ENCODE measurements around the gene PINK1.

The PINK1 gene

DNA sequence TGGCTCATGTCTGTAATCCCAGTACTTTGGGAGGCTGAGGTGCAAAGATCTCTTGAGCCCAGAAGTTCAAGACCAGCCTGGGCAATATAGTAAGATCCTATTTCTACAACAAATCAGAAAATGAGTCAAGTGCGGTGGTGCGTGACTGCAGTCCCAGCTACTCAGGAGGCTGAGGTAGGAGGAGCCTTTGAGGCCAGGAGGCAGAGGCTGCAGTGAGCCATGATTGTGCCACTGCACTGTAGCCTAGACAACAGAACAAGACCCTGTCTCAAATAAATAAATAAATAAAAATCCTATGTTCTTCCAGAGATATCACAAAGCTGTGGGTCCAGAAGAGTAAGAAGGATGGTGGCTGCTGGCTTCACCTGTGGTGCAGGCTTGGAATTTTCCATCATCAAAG is 22.3 kb upstream of the PINK1 start:
- in situ Hi-C loops (cut with MboI; ENCODE audit: low sequenced_read_pairs), result no loop called here

DNA sequence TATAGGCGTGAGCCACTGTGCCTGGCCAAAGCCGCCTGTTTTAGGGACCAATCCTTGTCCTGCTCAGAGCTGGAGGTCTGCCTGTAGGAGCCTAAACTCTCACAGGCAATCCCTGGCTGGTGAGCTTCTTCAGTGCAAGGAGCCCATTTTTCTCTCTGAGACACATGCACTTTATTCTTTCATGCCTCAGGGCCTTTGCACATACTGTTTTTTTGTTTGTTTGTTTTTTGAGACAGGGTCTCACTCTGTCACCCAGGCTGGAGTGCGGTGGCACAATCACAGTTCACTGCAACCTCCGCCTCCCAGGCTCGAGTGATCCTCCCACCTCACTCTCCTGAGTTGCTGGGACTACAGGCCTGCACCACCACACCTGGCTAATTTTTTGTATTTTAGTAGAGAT is 21.6 kb upstream of the PINK1 start:
- in situ Hi-C loops (cut with MboI; ENCODE audit: low sequenced_read_pairs), result no loop called here

DNA sequence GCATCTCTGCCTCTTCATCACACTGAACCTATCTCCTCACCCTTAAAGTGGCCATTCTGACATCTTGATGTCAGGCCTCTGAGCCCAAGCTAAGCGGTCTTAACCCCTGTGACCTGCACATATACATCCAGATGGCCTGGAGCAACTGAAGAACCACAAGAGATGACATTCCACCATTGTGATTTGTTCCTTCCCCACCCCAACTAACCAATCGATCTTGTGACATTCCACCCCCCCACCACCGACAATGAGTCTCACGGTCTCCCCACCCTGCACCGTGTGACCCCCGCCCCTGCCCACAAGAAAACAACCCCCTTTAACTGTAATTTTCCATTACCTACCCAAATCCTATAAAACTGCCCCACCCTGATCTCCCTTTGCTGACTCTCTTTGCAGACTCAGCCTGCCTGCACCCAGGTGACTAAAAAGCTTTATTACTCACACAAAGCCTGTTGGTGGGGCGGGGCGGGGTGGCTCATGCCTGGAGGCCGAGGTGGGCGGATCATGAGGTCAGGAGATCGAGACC is 21.0 kb upstream of the PINK1 start:
- in situ Hi-C loops (cut with MboI; ENCODE audit: low sequenced_read_pairs), result no loop called here

DNA sequence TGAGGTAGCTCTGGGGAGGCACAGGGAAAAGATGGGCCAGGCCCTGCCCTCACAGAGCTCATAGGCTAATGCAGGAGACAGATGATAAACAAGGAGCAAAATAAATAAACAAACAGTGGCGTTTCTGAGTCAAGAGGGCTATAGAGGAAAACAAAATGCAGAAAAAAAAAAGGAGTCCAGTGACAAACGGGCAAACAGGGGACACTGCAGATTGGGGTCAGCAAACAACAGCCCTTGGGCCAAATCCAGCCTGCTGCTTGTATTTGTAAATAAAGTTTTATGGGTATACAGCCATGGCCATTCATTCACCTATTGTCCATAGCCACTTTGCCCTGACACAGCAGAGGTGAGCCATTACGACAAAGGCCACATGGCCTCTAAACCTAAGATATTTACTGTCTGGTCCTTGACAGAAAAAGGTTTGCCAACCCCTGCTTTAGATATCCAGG is 19.1 kb upstream of the PINK1 start:
- in situ Hi-C loops (cut with MboI; ENCODE audit: low sequenced_read_pairs), result no loop called here

- in situ Hi-C loops (cut with MboI; ENCODE audit: low sequenced_read_pairs), result no loop called here
Measured at GRCh38 chr1:20615946-20616846, 17.1 kb upstream of the PINK1 start.

- in situ Hi-C loops (cut with MboI; ENCODE audit: low sequenced_read_pairs), result no loop called here
Measured at GRCh38 chr1:20616847-20617487, 16.3 kb upstream of the PINK1 start.

- in situ Hi-C loops (cut with MboI; ENCODE audit: low sequenced_read_pairs), result no loop called here
Measured at GRCh38 chr1:20618550-20618949, 14.7 kb upstream of the PINK1 start.

DNA sequence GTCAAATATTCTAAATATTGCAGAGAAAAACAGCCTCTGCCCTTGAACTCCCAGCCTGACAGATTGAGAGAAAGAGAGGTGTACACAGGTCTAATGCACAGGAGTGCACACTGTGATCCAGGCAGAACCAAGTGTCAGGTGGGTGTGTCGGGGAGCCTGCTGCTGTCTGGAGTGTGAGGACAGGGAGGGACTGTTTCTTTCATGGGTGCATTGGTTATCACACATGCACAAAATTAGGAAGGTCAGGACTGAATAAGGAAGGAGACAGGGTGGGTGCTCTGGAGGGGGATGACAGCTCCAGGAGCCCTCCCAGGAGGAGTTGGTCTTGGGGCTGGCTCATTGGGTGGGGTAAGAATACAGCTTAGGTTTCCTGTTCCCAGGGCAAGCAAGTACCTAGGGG is 13.3 kb upstream of the PINK1 start:
- in situ Hi-C loops (cut with MboI; ENCODE audit: low sequenced_read_pairs), result no loop called here

- in situ Hi-C loops (cut with MboI; ENCODE audit: low sequenced_read_pairs), result no loop called here
Measured at GRCh38 chr1:20621012-20621411, 12.2 kb upstream of the PINK1 start.

DNA sequence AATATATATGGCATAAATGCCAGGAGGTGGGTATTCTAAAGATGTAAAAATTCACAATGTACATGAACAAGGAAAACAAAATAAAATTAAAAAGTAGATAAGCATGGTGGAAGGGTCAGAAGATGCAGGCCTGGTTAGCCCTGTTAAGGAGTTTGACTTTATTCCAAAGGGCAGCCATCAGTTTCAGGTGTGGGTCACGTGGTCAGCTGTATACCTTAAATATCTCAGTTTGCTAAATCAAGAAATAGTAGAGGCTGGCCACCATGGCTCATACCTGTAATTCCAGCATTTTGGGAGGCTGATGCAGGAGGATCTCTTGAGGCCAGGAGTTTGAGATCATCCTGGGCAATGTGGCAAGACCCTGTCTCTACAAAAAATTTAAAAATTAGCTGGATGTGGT is 8.5 kb upstream of the PINK1 start:
- in situ Hi-C loops (cut with MboI; ENCODE audit: low sequenced_read_pairs), result no loop called here

- in situ Hi-C loops (cut with MboI; ENCODE audit: low sequenced_read_pairs), result no loop called here
Measured at GRCh38 chr1:20625176-20626097, 7.8 kb upstream of the PINK1 start.

DNA sequence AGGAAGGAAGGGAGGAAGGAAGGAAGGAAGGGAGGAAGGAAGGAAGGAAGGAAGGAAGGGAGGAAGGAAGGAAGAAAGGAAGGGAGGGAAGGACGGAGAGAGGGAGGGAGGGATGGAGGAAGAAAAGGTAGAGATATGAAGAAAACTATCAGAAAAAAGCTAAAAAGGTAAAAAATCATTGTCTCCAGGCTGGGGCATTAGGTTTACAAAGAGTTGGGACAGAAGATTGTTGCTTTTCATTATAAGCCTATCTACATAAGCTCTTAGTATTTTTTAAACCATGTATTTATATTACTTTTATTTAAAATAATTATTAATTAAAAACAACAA is 7.2 kb upstream of the PINK1 start:
- in situ Hi-C loops (cut with MboI; ENCODE audit: low sequenced_read_pairs), result no loop called here

DNA sequence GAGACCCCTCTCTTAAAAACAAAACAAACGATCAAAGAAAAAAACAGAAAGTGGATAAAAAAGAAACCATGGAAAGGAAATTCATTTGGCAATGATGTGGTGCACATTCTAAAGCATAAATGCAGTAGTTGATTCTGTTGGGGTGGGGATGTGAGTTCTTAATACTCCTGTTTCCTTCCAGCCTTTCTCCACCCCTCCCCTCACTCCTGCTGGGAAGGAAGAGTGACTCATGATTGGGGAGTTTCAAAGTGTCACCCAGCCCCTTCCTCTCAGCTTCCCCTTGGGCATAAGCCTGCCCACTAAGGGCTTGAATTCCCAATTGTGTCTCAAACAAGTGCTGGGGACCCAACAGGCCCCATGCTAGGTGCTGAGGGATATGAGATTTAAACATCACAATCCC is 6.7 kb upstream of the PINK1 start:
- in situ Hi-C loops (cut with MboI; ENCODE audit: low sequenced_read_pairs), result no loop called here

GRCh38 chr1:20630729-20631128 is 2.5 kb upstream of the PINK1 start:
- in situ Hi-C loops (cut with MboI; ENCODE audit: low sequenced_read_pairs), result no loop called here

DNA sequence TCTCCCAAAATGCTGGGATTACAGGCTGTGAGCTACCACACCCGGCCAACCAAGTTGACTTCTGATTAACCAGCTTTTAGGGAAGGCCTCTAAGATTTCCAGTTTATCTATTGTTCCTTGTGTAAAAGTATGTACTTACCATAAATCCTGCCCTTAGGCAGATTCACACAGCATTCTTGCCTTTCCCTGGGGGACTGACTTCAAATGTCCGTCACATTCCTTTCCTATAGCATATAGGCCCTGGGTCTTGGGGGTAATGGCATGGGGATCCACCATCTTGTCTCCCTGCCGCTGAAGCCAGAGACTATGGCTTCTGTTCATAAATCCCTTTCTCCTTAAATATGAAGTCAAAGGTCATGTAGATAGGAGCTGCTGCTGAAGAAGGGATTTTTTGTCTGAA is 872 bp upstream of the PINK1 start:
- in situ Hi-C loops (cut with MboI; ENCODE audit: low sequenced_read_pairs), result no loop called here

- in situ Hi-C loops (cut with MboI; ENCODE audit: low sequenced_read_pairs), result no loop called here
Measured at GRCh38 chr1:20634065-20634593, 871 bp downstream of the PINK1 start.

DNA sequence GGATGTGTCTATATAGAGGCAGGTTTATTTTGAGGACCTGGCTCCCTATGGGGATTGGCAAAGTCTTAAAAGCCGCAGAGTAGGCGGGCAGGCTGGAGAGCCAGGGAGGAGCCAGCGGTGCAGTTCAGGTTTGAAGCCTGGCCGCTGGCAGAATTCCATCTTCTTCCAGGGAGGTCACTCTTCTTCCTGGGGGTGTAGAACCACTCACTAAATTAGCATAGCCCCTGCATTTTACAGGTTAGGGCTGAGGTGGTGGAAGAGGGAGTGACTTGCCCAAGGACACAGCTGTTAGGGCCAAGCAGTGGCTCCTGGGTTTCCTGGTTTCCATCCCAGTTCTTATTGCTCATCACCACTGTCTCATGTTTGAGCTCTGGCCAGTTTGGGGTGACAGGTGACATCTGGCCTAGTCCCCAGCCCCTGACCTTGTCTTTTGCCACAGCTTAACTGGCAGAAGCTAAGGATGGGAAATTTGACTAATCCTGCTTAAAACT is 1.4 kb downstream of the PINK1 start:
- in situ Hi-C loops (cut with MboI; ENCODE audit: low sequenced_read_pairs), result no loop called here

DNA sequence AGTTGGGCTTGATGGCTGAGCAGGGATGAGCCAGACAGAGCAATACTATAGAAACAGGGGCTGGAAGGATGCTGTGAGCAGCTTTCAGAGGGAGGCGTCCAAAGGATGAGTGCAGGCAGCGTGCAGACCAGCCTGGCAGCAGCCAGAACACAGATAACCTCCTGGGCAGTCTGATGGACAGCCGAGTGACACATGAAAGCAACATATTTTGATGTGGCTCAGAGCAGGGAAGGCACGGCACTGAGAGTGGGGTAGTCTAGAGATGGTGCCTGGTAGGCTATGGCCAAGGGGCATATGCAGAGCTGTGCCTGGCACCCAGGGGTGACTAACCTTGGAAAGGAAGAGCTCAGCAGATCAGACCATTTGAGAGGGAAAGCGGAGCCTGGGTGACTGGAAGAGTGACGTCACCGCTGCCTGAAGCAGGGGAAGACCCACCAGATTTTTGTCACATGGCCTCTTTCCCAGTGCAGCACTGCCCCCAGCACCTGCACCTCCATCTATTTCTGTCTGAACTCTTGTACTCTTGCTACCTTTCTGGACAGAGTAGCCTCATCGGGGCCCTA is 3.6 kb downstream of the PINK1 start:
- in situ Hi-C loops (cut with MboI; ENCODE audit: low sequenced_read_pairs), result no loop called here

- in situ Hi-C loops (cut with MboI; ENCODE audit: low sequenced_read_pairs), result no loop called here
Measured at GRCh38 chr1:20640183-20640597, 6.9 kb downstream of the PINK1 start.

- in situ Hi-C loops (cut with MboI; ENCODE audit: low sequenced_read_pairs), result no loop called here
Measured at GRCh38 chr1:20641975-20642374, 8.7 kb downstream of the PINK1 start.
